ENCODE data around the gene PDGFB.

Gene PDGFB

DNA sequence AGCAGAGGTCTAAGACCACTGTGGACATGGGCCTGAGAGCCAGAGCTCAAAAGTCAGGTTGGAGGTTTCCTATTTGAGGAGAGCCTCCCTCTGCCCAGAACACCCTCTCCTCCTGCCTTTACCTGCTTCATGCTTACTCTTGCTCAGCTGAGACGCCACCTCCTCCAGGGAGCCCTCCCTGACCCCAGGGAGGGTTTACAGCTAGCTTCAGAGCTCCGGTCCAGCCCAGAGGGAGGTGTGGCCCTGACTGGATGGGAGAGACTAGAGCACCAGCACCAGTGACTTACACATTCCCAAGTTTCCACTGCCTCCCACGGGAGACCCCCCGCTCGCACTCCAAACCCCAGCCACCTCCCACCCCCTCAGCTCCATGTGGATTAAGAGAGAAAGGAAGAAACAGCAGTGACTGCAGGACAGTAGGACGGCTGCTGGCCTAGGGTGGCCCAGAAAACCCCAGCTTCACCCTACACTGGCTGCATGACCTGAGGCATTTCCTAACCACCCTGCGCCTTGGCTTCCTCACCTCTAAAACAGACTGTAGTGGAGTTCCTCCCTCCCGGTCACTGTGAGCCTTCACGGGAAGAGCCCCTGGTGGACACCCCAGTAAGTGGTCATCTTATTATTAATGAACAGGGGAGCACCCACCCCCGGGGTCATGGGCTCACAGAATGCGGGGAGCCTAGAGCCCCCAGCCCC, 24.5 kb upstream of the PDGFB start:
- no peak overlapping the region for H3K4me3 ChIP-seq (ENCODE audit: control insufficient read depth, low read depth, low read length)
- TF ChIP-seq, protein P1, sequence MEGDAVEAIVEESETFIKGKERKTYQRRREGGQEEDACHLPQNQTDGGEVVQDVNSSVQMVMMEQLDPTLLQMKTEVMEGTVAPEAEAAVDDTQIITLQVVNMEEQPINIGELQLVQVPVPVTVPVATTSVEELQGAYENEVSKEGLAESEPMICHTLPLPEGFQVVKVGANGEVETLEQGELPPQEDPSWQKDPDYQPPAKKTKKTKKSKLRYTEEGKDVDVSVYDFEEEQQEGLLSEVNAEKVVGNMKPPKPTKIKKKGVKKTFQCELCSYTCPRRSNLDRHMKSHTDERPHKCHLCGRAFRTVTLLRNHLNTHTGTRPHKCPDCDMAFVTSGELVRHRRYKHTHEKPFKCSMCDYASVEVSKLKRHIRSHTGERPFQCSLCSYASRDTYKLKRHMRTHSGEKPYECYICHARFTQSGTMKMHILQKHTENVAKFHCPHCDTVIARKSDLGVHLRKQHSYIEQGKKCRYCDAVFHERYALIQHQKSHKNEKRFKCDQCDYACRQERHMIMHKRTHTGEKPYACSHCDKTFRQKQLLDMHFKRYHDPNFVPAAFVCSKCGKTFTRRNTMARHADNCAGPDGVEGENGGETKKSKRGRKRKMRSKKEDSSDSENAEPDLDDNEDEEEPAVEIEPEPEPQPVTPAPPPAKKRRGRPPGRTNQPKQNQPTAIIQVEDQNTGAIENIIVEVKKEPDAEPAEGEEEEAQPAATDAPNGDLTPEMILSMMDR (conservative IDR thresholded peaks at IDR 0.05; ENCODE audit: control insufficient read depth, insufficient read depth, low read depth, low read length), result no peak
- no peak for DNase-seq (ENCODE audit: low read depth)

DNA sequence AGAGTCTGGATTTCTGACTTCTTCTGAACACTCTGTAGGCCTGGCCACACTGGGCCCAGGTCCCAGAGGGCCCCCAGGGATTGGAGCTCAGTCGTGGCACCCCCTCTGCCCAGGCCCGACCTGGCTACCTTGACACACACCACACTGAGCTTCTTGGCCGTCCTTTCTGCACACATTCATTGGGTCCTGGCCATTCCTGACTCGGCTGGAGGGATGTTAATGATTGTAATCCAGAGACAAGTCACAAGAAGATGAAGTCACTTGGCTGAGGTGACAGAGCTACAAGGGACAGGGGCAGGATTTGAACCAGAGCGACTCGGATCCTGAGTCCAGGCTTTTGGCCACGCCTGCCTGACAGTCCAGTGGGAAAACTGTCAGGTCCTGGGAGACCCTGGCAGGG, 23.9 kb upstream of the PDGFB start:
- H3K4me3 ChIP-seq (ENCODE audit: control insufficient read depth, low read depth, low read length), result no peak overlapping the region
- TF ChIP-seq, protein P1 (conservative IDR thresholded peaks at IDR 0.05; ENCODE audit: control insufficient read depth, insufficient read depth, low read depth, low read length), result no peak
- no peak for DNase-seq (ENCODE audit: low read depth)

DNA sequence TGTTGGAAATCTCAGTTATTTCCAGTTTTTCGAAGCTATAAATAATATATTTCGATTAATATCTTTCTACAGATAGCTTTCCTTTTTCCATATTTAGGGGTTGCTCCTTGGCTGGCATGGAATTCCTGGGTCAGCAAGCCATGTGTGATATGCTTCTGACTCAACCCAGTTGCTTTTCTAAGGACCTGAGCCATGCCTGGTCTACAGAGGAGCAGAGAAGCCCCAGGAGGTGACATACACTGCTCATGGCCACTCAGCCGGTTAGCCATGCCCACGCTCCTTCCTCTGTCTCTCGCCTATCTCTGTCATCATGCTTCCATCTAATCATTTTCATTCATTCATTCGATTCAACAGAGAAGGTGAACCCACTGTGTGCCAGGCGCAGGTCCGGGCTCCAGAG, 23.2 kb upstream of the PDGFB start:
- TF ChIP-seq, protein P1 (conservative IDR thresholded peaks at IDR 0.05; ENCODE audit: control insufficient read depth, insufficient read depth, low read depth, low read length), result no peak
- no peak overlapping the region for H3K4me3 ChIP-seq (ENCODE audit: control insufficient read depth, low read depth, low read length)
- no peak for DNase-seq (ENCODE audit: low read depth)

DNA sequence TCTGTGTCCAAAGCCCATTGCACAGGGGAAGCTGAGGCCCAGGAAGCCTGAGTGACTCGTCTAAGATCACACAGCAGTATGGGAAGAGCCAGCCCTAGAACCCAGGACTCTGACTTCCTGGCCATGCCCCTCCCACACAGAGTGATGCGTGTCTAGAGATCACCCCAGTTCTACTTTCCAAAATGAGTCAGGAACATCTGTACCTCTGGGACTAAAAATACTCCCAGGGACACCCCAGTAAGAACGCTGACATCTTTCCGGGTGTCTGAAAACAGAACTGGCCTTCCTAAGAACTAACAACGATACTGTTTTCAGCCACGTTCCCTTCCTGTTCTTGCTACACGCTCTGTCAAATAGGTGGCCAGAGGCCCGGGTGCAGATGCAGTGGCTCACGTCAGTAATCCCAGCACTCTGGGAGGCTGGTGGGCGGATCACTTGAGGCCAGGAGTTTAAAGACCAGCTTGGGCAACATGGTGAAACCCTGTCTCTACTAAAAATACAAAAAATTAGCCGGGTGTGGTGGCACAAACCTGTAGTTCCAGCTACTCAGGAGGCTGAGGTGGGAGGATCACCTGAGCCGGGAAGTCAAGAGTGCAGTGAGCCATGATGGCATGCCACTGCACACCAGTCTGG, 21.7 kb upstream of the PDGFB start:
- no peak overlapping the region for H3K4me3 ChIP-seq (ENCODE audit: control insufficient read depth, low read depth, low read length)
- TF ChIP-seq, protein P1 (conservative IDR thresholded peaks at IDR 0.05; ENCODE audit: control insufficient read depth, insufficient read depth, low read depth, low read length), result no peak
- DNase-seq (ENCODE audit: low read depth), result peak; percentile 67

DNA sequence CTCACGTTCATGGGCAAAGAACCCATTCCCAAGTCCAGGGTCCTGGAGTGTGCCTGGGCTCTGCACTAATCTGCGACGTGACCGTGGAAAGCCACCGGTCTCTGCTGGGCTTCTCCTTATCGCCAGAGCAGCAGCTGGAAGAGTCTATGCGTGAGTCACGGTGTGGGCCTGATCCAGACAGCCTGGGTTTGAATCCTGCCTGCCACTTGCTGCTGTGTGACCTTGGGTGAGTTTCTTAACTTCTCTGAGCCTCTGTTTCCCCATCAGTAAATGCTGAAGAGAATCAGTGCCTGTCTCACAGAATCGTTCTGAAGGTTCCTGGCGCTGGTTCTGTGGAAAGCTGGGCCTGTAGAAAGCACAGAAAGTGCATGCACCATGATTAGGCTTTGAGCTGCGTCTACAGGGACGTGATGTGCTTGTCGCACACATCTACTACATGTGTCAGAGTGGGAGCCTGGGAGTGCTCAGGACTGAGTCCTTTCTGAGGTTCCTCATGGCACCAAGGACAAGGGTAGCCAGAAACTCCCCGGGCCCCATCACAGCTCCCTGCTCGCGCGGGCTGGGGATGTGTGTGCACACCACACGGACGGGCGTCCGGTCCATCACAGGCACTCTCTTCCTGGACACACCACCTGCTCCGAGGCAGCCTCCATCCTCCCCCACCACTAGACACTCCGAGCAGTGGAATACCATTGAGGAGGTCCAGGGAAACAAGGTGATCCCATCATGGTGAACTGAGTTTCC, 20.5 kb upstream of the PDGFB start:
- no peak for DNase-seq (ENCODE audit: low read depth)
- H3K4me3 ChIP-seq (ENCODE audit: control insufficient read depth, low read depth, low read length), result no peak overlapping the region
- TF ChIP-seq, protein P1 (conservative IDR thresholded peaks at IDR 0.05; ENCODE audit: control insufficient read depth, insufficient read depth, low read depth, low read length), result no peak

DNA sequence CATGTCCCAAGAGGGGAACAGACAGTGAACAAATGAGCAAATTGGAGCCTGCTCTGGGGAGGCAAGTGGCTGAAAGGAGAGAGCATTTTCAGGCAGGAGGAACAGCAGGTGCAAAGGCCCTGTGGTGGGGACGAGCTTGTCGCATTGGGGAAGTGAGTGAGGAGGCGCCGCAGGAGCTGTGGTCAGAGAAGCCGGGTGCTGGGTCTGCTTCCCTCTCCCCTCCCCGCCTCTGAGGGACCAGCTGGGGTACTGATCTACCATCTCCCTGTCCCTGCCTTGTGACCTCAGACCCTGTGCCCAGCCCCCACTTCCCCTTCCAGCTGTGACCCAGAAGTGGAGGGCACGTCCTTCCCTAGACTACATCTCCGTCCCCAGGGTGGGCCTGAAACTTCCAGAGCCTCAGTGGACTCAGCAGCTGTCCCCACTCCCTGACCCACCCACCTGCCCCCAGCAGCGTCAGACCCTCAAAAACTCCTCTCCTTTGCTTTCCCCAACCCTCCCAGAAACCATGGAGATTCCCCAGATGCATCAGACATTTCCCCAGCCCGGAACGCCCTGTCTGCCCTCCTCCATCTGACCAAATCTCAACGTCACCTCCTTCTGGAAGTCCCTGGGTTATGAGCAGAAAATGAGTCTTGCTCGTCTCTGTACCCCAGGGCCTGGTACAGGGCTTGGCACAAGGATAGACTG, 19.7 kb upstream of the PDGFB start:
- no peak overlapping the region for H3K4me3 ChIP-seq (ENCODE audit: control insufficient read depth, low read depth, low read length)
- TF ChIP-seq, protein P1 (conservative IDR thresholded peaks at IDR 0.05; ENCODE audit: control insufficient read depth, insufficient read depth, low read depth, low read length), result no peak
- no peak for DNase-seq (ENCODE audit: low read depth)
